Liver (tissue), 9 donors: ENCODE results near the gene IL1RAP. TPM values are rescaled to one million over a fixed set of nuclear protein-coding genes. Genes with fewer than 3 reads are reported as not detected.

Source experiments
- DNase-seq: peaks from one replicate; pipeline ENCODE4 v3.0.0-alpha.2; 2017; ENCODE audit warnings: low spot score
- H3K27ac ChIP-seq, 2 donors: one replicate each; pipeline ENCODE4 v1.7.0; 2013; ENCODE audit warnings: inconsistent platforms in 2 of 2, low read length in 2 of 2, control low read depth in 1 of 2, low read depth in 1 of 2, mild to moderate bottlenecking in 1 of 2
- H3K27me3 ChIP-seq, 4 donors: one replicate each; pipeline versions ENCODE4 v1.6.1 to v1.7.0; 2013; ENCODE audit warnings: low read length in 3 of 4, inconsistent platforms in 1 of 4, mild to moderate bottlenecking in 1 of 4, moderate library complexity in 1 of 4; ENCODE audit not compliant: control insufficient read depth in 4 of 4, insufficient read depth in 4 of 4
- H3K36me3 ChIP-seq, 4 donors: one replicate each; pipeline versions ENCODE4 v1.6.1 to v1.7.0; 2013; ENCODE audit warnings: low read length in 3 of 4, mild to moderate bottlenecking in 3 of 4, low read depth in 1 of 4, moderate library complexity in 1 of 4; ENCODE audit not compliant: control insufficient read depth in 4 of 4, insufficient read depth in 3 of 4
- H3K4me1 ChIP-seq, 4 donors: one replicate each; pipeline versions ENCODE4 v1.6.1 to v1.7.0; 2013; ENCODE audit warnings: low read length in 3 of 4, mild to moderate bottlenecking in 3 of 4, moderate library complexity in 1 of 4; ENCODE audit not compliant: control insufficient read depth in 4 of 4, insufficient read depth in 4 of 4
- H3K4me3 ChIP-seq, 3 donors: one replicate each; pipeline versions ENCODE4 v1.6.1 to v1.7.0; 2013; ENCODE audit warnings: low read length in 3 of 3, control low read depth in 1 of 3, low read depth in 1 of 3, mild to moderate bottlenecking in 1 of 3
- H3K9ac ChIP-seq, 2 donors: one replicate each; pipeline ENCODE4 v1.7.0; 2013; ENCODE audit warnings: low read length in 2 of 2, mild to moderate bottlenecking in 2 of 2, moderate library complexity in 2 of 2, control low read depth in 1 of 2, low read depth in 1 of 2
- H3K9me3 ChIP-seq, 4 donors: one replicate each; pipeline versions ENCODE4 v1.6.1 to v1.7.0; 2013; ENCODE audit warnings: low read length in 3 of 4; ENCODE audit not compliant: control insufficient read depth in 4 of 4
- ATF3 ChIP-seq: IDR thresholded peaks from 2 replicates; pipeline ENCODE4 v1.6.1; 2016; ENCODE audit warnings: antibody characterized with exemption
- FOXA1 ChIP-seq: IDR thresholded peaks from 2 replicates; pipeline ENCODE4 v1.6.1; 2016; ENCODE audit warnings: antibody characterized with exemption
- HNF4A ChIP-seq, 2 donors: conservative IDR thresholded peaks; 2 replicates each; pipeline ENCODE4 v1.6.1; 2016; ENCODE audit warnings: antibody characterized with exemption in 2 of 2, mild to moderate bottlenecking in 2 of 2
- HNF4G ChIP-seq: IDR thresholded peaks from 2 replicates; pipeline ENCODE4 v1.6.1; 2016; ENCODE audit warnings: antibody characterized with exemption
- MAX ChIP-seq: IDR thresholded peaks from 2 replicates; pipeline ENCODE4 v1.6.1; 2016; ENCODE audit warnings: antibody characterized with exemption
- RXRA ChIP-seq, 2 donors: IDR thresholded peaks; 2 replicates each; pipeline ENCODE4 v1.6.1; 2017 to 2018; ENCODE audit warnings: antibody characterized with exemption in 2 of 2, mild to moderate bottlenecking in 1 of 2
- YY1 ChIP-seq: IDR thresholded peaks from 2 replicates; pipeline ENCODE4 v1.6.1; 2016; ENCODE audit warnings: antibody characterized with exemption, mild to moderate bottlenecking
- WGBS: extraction: QIAGEN DNeasy Blood & Tissue Kit; methylation state at CpG from one replicate; pipeline ENCODE4 v1.1.7; 2013; 5-methylcytosine and 5-hydroxymethylcytosine counted together
- polyA plus RNA-seq, 2 donors: library from polyadenylated mRNA; stranded (reverse) in 1 of 2; unstranded in 1 of 2; fragments of 200-250 nt in 1 of 2; fragments of >200 nt in 1 of 2; fragmentation: Nextera tagmentation in 1 of 2; extraction: Ambion mirVana in 1 of 2; gene quantifications; one replicate each; pipeline versions ENCODE4 v1.2.1 to v1.2.3, GENCODE V29; 2013 to 2015
- total RNA-seq, 2 donors: library from RNA; depleted of rRNA; stranded (reverse); fragments of >200 nt; gene quantifications; one replicate each; pipeline ENCODE4 v1.2.3, GENCODE V29; 2014
- TF ChIP-seq, protein P1 (sequence below): IDR thresholded peaks from 2 replicates; pipeline ENCODE4 v1.6.1; 2016; ENCODE audit warnings: antibody characterized with exemption, mild to moderate bottlenecking
- donor health status: healthy.
- donor health status: healthy.
- donor health status: healthy.
- donor health status: healthy.
- donor health status: healthy.

IL1RAP gene
- total and polyA plus RNA-seq, 4 donors, result 53.7 to 230 (median 71.6) TPM

DNA sequence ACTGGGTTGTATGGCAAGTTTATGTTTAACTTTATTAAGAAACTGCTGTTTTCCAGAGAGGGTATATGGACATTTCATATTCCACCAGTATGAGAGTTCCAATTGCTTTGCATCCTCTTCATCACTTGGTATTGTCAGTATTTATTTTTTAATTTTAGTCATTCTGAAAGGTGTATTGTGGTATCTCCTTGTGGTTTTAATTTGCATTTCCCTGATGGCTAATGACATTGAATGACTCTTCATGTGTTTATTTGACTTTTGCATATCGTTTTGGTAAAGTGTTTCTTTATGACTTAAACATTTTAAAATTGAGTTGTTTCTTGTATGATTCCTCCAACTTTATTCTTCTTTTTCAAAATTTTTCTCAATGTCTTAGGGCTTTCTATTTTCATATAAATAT, 44.4 kb downstream of the IL1RAP start:
- Histone ChIP-seq H3K27ac (no peak overlapping the region), H3K9me3 (no peaks in the 10 kb centered on the region), H3K4me1 (peaks cover 6 to 20% (median 12%) of the 10 kb centered on the region in 4 donors), H3K9ac (no peak overlapping the region), H3K27me3 (no peaks in the 10 kb centered on the region), H3K4me3 (no peak overlapping the region), H3K36me3 (peaks cover 0 to 14% (median 2%) of the 10 kb centered on the region in 4 donors)
- no peak for TF ChIP-seq FOXA1
- TF ChIP-seq HNF4G, result no peak
- 84% methylated on average over 1 of the region's 1 CpG for WGBS
- no peak for DNase-seq

- no peak overlapping the region for H3K9ac ChIP-seq
- H3K36me3 ChIP-seq, result peaks cover 0 to 17% (median 2%) of the 10 kb centered on the region in 4 donors
- no peaks in the 10 kb centered on the region for H3K27me3 ChIP-seq
- H3K4me1 ChIP-seq, result peaks cover 6 to 20% (median 12%) of the 10 kb centered on the region in 4 donors
- 86% methylated on average over 2 of the region's 2 CpGs for WGBS
- H3K27ac ChIP-seq, result no peak overlapping the region
- TF ChIP-seq RXRA (IDR thresholded peaks at IDR 0.05) (no peak), HNF4G (no peak)
- TF ChIP-seq, protein P1, sequence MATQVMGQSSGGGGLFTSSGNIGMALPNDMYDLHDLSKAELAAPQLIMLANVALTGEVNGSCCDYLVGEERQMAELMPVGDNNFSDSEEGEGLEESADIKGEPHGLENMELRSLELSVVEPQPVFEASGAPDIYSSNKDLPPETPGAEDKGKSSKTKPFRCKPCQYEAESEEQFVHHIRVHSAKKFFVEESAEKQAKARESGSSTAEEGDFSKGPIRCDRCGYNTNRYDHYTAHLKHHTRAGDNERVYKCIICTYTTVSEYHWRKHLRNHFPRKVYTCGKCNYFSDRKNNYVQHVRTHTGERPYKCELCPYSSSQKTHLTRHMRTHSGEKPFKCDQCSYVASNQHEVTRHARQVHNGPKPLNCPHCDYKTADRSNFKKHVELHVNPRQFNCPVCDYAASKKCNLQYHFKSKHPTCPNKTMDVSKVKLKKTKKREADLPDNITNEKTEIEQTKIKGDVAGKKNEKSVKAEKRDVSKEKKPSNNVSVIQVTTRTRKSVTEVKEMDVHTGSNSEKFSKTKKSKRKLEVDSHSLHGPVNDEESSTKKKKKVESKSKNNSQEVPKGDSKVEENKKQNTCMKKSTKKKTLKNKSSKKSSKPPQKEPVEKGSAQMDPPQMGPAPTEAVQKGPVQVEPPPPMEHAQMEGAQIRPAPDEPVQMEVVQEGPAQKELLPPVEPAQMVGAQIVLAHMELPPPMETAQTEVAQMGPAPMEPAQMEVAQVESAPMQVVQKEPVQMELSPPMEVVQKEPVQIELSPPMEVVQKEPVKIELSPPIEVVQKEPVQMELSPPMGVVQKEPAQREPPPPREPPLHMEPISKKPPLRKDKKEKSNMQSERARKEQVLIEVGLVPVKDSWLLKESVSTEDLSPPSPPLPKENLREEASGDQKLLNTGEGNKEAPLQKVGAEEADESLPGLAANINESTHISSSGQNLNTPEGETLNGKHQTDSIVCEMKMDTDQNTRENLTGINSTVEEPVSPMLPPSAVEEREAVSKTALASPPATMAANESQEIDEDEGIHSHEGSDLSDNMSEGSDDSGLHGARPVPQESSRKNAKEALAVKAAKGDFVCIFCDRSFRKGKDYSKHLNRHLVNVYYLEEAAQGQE, result no peak
- no peak for DNase-seq
- H3K9me3 ChIP-seq, result no peaks in the 10 kb centered on the region
- no peak overlapping the region for H3K4me3 ChIP-seq
Measured at GRCh38 chr3:190558796-190559195, 44.9 kb downstream of the IL1RAP start.

GRCh38 chr3:190560013-190560895, 46.4 kb downstream of the IL1RAP start:
- Histone ChIP-seq H3K4me1 (peaks cover 2 to 20% (median 9%) of the 10 kb centered on the region in 4 donors), H3K9me3 (no peaks in the 10 kb centered on the region), H3K27ac (peak overlapping the region in 1 of 2 donors; percentile 0), H3K9ac (no peak overlapping the region), H3K4me3 (no peak overlapping the region), H3K36me3 (peaks cover 1 to 25% (median 4%) of the 10 kb centered on the region in 4 donors), H3K27me3 (no peaks in the 10 kb centered on the region)
- no peak for TF ChIP-seq ATF3
- WGBS, result 94% methylated on average over 11 of the region's 11 CpGs
- no peak for DNase-seq

- H3K4me3 ChIP-seq, result no peak overlapping the region
- H3K9me3 ChIP-seq, result no peaks in the 10 kb centered on the region
- no peak overlapping the region for H3K27ac ChIP-seq
- peaks cover 0 to 22% (median 7%) of the 10 kb centered on the region in 4 donors for H3K36me3 ChIP-seq
- no peak overlapping the region for H3K9ac ChIP-seq
- peaks cover 1 to 17% (median 4%) of the 10 kb centered on the region in 4 donors for H3K4me1 ChIP-seq
- TF ChIP-seq HNF4A (conservative IDR thresholded peaks at IDR 0.05) (no peak), HNF4G (no peak), YY1 (no peak), MAX (no peak)
- no peak for DNase-seq
- no peaks in the 10 kb centered on the region for H3K27me3 ChIP-seq
- 96% methylated on average over 3 of the region's 3 CpGs for WGBS
Measured at GRCh38 chr3:190562866-190563510, 49.1 kb downstream of the IL1RAP start.
